Right lobe of liver (tissue), 4 donors: Measurements from ENCODE around the gene SPATA24.

ENCODE experiments used
- CTCF ChIP-seq, 4 donors: fragments of 200-600 bp in 3 of 4; fragments of 450-650 bp in 1 of 4; IDR thresholded peaks; one replicate each; pipeline versions ENCODE4 v1.5.1 to v1.8.0; 2016 to 2022; ENCODE audit warnings: antibody characterized with exemption in 4 of 4, mild to moderate bottlenecking in 2 of 4
- POLR2A ChIP-seq: fragments of 450-650 bp; IDR thresholded peaks from one replicate; pipeline ENCODE4 v1.6.1; 2017; ENCODE audit warnings: antibody characterized with exemption, mild to moderate bottlenecking
- donor health status: DM: no; HTN: no; CAD: no.
- donor health status: DM: no; HTN: no; CAD: no.
- donor health status: DM: no; HTN: yes; CAD: no.

GRCh38 chr5:139413963-139414362, 10.1 kb upstream of the SPATA24 start:
- TF ChIP-seq CTCF (IDR thresholded peaks at IDR 0.05) = no peak
- no peak for TF ChIP-seq POLR2A
